Progenitor cell of endocrine pancreas (in vitro differentiated cells): ENCODE measurements around the gene ATG13. TPM values are rescaled to one million over a fixed set of nuclear protein-coding genes. Genes with fewer than 3 reads are reported as not detected.

Source experiments
- DNase-seq: peaks from one replicate; pipeline ENCODE4 v3.0.0; 2021; ENCODE audit warnings: low spot score; ENCODE audit not compliant: unreplicated experiment
- H3K27ac Mint-ChIP-seq: 2 replicates; pipeline ENCODE4 v1.8.0; 2021; ENCODE audit warnings: mild to moderate bottlenecking, moderate library complexity, mixed read lengths
- H3K27me3 Mint-ChIP-seq: 2 replicates; pipeline ENCODE4 v1.8.0; 2021; ENCODE audit warnings: mixed read lengths
- H3K36me3 Mint-ChIP-seq: 2 replicates; pipeline ENCODE4 v1.8.0; 2022; ENCODE audit warnings: mixed read lengths; ENCODE audit not compliant: insufficient read depth
- H3K4me1 Mint-ChIP-seq: 2 replicates; pipeline ENCODE4 v1.8.0; 2021; ENCODE audit warnings: low read depth, mixed read lengths
- H3K4me3 Mint-ChIP-seq: 2 replicates; pipeline ENCODE4 v1.8.0; 2021; ENCODE audit warnings: low read depth, mild to moderate bottlenecking, moderate library complexity, mixed read lengths
- H3K9me3 Mint-ChIP-seq: 2 replicates; pipeline ENCODE4 v1.8.0; 2021; ENCODE audit warnings: low read depth, mixed read lengths
- CTCF ChIP-seq: fragments of 200-600 bp; sonication (generic); IDR thresholded peaks from one replicate; pipeline ENCODE4 v1.5.0; 2021; ENCODE audit warnings: antibody characterized with exemption, mild to moderate bottlenecking; ENCODE audit not compliant: unreplicated experiment
- total RNA-seq: library from RNA; stranded (reverse); gene quantifications from 2 replicates; pipeline ENCODE4 v1.2.1, GENCODE V29; 2021

Gene ATG13
- total RNA-seq, 1 donor from 2014 or later = 69.8 TPM

DNA sequence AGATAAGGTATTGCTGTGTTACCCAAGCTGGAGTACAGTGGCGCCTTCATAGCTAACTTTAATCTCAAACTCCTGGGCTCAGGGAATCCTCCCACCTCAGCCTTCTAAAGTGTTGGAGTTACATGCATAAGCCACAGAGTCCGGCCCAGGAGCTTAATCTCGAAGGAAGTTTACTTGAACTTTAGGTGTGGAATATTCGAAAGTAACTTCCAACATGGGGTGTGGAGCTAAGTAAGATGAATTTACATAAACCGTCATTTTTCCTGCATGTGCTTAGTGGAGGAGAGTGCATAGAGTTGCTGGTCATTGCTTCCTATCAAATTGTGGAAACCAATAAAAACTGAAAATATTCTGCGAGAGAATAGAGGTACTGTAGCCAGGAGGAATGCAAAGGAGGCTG lies 1.5 kb downstream of the ATG13 start:
- Mint-ChIP-seq H3K9me3 (no peaks in the 10 kb centered on the region), H3K4me1 (peaks cover 18% of the 10 kb centered on the region), H3K36me3 (peaks cover 6% of the 10 kb centered on the region), H3K27ac (peak overlapping the region; percentile 91), H3K4me3 (peak overlapping the region; percentile 46), H3K27me3 (no peaks in the 10 kb centered on the region)
- DNase-seq = no peak
- TF ChIP-seq CTCF = no peak

DNA sequence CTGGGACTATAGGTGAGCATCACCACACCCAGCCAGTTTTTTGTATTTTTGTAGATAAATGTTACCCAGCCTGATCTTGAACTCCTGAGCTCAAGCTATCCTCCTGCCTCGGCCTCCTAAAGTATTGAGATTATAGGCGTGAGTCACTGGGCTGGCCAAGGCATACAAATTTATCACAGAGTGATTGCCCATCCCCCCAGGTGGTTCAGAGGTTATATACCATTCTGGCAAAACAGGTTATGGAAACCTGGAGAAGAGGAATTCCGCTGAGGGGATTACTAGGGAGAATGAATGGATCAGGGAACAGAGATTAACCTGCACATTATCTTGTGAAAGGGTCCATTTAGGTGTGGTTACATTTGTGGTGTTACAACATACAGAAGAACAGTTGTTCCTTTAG lies 8.1 kb downstream of the ATG13 start:
- Mint-ChIP-seq H3K36me3 (peaks cover 15% of the 10 kb centered on the region), H3K9me3 (peaks cover 3% of the 10 kb centered on the region), H3K27me3 (no peaks in the 10 kb centered on the region), H3K27ac (peak overlapping the region; percentile 82), H3K4me3 (no peak overlapping the region), H3K4me1 (peaks cover 9% of the 10 kb centered on the region)
- TF ChIP-seq CTCF = no peak
- DNase-seq = no peak

DNA sequence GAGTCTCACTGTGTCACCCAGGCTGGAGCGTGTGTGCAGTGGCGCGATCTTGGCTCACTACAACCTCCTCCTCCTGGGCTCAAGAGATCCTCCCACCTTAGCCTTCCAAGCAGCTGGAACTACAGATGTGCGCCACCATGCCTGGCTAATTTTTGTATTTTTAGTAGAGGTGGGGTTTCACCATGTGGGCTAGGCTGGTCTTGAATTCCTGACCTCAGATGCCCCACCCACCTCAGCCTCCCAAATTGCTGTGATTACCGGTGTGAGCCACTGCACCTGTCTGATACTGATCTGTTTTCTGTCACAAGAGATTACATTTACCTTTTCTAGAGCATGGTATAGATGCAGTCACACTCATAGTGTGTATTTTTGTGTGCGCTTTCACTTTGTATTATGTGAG lies 11.6 kb downstream of the ATG13 start:
- no peak for DNase-seq
- H3K4me1 Mint-ChIP-seq = peaks cover 9% of the 10 kb centered on the region
- H3K27ac Mint-ChIP-seq = no peak overlapping the region
- no peak overlapping the region for H3K4me3 Mint-ChIP-seq
- no peak for TF ChIP-seq CTCF
- H3K27me3 Mint-ChIP-seq = no peaks in the 10 kb centered on the region
- peaks cover 3% of the 10 kb centered on the region for H3K9me3 Mint-ChIP-seq
- peaks cover 18% of the 10 kb centered on the region for H3K36me3 Mint-ChIP-seq

DNA sequence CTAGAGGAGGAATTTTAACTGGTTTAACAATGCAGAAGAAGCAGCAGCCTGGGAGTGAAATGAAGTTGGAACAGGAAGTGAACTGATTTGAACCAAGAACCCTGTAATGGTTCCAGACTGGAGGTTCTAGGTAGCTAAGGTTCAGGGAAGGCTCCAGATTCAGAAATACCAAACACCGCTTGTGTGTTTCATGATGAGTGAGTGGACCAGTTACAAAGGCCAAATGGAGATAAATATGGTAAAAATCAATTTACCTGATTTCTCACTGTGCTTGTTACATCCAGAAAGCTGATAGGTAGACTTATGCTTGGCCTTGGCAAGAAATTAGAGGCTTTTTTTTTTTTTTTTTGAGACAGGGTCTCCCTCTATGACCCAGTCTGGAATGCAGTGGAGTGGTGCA lies 12.9 kb downstream of the ATG13 start:
- TF ChIP-seq CTCF = no peak

DNA sequence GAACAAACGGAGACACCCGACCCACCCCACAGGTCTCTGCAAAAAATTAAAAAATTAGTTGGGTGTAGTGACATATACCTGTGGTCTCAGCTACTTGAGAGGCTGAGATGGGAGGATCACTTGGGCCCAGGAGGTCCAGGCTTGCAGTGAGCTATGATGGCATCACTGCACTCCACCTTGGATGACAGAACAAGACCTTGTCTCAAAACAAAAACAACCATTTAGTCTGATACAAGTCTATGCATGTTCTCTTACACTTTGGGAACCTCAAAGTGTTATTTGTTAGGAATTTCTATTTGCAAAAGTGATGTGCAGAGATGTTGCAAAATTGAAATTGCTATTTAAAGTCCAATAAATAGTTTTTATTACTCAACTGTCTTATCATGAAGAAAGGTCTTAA lies 14.3 kb downstream of the ATG13 start:
- no peaks in the 10 kb centered on the region for H3K9me3 Mint-ChIP-seq
- no peaks in the 10 kb centered on the region for H3K4me1 Mint-ChIP-seq
- peaks cover 11% of the 10 kb centered on the region for H3K36me3 Mint-ChIP-seq
- DNase-seq = no peak
- TF ChIP-seq CTCF = no peak
- H3K4me3 Mint-ChIP-seq = no peak overlapping the region
- H3K27me3 Mint-ChIP-seq = no peaks in the 10 kb centered on the region
- no peak overlapping the region for H3K27ac Mint-ChIP-seq

More for the DNA sequence above, 12.9 kb downstream of the ATG13 start:
- Mint-ChIP-seq H3K27ac (no peak overlapping the region), H3K4me1 (peaks cover 8% of the 10 kb centered on the region), H3K27me3 (no peaks in the 10 kb centered on the region), H3K9me3 (peaks cover 3% of the 10 kb centered on the region), H3K4me3 (no peak overlapping the region), H3K36me3 (peaks cover 15% of the 10 kb centered on the region)
- no peak for DNase-seq
